ENCODE data around the gene LHFPL2.

LHFPL2 gene

DNA sequence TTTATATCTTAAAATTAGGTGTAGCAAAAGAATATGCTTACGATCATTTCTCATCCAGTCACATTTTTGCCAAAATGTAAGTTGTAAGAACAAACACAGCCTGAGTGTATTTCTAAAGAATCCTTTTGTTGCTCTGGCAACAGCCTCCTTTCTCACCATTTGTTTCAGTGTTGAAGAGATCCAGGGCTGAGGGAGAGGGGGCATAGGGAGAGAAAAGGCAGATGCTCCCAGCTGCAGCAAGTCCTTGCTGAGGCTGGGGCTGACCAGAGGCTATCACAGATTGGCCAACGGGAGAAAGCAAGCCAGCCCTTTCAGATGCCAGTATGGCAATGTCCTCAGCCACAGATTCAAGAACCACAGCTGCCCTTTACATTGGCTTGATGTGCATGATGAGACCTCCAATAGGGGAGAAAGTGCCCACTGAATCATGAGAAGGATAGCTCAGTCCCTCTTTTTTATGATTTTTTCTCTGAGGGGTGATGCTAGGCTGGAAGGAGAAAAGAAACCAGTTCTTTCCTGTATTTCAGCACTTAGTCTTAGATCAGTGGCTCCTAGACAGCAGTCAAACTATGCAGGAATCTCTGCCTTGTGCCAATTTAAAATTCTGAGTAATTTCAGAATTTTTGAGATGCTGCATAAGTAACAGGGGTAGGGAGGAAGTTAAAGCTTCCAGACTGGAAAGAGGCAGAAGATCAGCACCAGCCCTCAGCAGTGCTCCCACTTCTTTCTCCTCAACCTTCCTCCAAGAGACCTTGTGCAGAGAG lies 142.1 kb downstream of the LHFPL2 start:
- in situ Hi-C loops (cut with MboI; ENCODE audit: low sequenced_read_pairs), result no loop called here

DNA sequence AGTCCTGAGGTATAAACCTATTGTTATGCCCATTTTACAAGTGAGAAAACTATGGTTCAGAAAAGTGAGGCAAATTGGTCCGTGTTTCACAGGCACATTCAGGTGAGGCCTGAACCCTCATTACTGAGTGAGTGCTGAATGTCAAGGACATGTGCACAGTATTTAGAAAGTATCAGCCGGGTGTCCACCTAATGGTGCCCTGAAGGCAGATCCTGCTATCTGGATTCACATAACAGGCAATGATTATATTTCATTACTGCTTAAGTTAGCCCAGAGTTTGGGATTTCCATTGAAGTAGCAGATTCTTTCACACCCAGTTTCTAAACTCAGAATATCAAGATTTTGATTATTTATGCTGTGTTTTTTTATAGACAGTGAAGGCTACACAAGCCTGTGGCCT lies 142.7 kb downstream of the LHFPL2 start:
- in situ Hi-C loops (cut with MboI; ENCODE audit: low sequenced_read_pairs), result no loop called here

DNA sequence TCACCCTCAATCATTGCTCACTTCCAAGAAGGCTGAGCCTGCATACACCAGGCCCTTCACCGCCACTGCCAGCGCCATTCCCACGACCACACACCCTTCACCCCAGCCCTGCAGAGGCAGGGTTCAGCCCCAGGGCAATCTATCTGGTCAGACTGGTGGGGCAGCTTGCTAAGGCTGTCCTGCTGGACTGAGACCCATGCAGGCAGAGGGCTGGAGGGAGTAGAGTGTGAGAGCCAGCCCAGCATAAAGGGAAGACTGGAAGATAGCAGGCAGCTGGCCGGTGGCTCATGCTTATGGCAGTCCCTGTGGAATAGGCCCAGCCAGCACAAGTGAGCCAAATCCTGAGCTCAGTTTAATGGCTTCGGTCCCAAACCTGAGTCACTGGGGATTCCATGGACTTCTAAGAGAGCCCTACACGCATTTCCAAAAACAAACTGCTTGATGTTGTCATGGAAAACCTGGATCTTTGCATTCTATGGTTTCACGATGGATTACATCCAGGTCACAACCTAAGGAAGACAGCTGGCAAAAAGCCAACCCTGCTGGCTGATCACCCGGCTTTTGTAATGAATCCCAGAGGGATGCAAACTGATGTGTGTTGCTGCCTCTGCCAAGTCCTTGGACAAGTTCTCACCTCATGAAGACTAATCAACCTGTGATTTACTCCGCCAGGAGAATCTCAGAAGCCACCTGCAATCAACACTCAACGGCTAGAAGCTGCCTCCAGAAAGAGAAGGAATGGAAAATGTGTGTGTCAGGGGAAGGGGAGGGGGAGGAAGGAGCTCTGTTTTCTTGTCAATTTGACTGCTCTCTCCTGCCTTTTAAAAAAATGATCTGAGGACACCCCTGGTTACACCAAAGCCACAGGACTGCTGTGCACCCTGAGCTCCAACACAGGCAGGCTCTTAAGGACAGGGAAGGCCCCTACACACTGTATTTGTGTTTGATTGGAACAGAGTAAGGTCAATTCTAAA lies 143.6 kb downstream of the LHFPL2 start:
- in situ Hi-C loops (cut with MboI; ENCODE audit: low sequenced_read_pairs), result no loop called here

DNA sequence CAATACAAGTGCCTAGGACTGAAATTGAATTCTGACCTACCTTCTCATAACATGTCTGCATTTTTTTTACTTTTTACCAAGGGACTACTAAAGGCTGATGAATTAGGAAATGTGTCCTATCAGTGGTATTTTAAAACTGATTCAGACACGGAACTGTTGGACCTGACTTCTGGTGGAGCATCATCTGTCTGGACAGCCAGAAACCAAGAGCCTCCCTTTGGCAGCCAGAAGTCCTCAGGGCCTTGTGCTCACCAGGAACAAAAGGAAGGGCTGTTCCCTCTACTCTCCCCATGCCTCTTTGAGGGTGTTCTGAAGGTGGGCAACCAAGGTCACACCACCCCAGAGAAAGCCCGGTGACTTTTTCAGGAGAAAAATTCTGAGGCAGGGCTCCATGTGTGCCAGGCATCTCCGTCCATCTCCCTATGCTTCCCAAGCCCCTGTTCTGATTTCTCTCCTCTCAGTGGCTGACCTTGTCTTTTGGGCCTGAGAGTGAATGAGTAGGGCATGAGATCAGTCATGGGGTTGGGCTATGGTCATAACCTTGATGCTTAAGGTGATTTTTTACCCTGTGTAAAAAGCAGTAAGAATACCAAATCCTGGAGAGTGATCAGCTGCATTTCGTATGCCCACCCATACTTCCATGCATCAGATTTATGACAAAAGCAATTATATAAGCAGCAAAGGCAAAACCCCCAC lies 144.5 kb downstream of the LHFPL2 start:
- in situ Hi-C loops (cut with MboI; ENCODE audit: low sequenced_read_pairs), result no loop called here

DNA sequence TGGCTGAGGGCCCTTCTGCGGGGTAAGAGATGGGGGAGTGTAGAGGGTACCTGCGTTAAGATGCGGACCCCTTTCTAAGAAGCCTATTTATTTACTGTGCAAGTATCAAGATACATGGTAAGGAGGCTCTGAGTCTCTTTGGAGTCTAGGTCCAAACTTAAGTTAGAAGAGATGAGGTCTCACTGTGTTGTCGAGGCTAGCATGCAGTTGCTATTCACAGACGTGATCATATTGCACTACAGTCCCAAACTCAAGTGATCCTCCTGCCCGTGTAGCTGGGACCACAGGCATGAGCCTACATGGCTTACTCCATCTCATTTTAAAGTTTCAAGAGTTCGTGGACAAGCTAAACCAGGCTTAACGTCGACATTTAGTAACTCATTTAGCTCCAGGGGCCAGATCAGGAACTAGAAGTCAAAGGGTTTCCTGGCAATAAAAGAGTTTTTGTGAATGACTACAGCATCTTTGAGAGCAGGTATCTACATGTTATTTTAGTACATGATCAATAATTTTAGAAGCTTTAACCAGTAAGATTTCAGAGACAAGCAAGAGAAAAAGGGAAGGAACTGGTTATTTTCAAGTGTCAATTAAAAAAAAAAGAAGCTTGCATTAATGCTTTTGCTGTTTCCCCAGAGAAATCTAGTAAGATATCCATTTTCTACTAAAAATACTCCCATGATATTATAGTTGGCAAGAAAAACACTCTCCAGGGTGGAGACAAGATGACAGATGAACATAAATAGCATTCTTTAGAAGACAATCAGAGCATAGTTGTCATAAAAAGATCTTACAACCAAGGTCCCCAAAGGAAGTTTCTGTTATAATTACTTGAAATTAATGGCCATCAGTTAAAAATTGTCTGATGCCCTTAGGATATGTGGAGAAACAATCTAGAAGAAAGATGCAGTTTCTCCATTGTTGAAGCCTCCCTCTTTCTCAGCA lies 146.9 kb downstream of the LHFPL2 start:
- in situ Hi-C loops (cut with MboI; ENCODE audit: low sequenced_read_pairs), result no loop called here

DNA sequence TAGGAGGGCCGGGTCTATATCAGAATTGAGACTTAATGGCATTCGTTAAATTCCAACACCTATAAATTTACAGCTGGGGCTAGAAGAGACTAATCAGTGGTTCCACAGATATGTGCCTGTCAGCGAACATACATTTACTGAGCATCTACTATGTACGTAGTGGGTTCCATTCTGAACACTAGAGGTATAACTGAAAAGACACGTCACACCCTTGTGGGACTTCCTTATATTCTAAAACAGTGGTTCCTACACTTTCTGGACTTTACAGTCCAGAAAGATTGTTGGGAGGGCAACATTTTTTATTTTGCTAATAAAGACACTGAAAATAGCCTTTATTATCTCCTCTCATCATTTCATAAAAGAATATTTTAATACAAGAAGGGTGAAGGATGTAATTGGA lies 147.7 kb downstream of the LHFPL2 start:
- in situ Hi-C loops (cut with MboI; ENCODE audit: low sequenced_read_pairs), result no loop called here

- in situ Hi-C loops (cut with MboI; ENCODE audit: low sequenced_read_pairs), result no loop called here
Measured at GRCh38 chr5:78500028-78500427, 148.5 kb downstream of the LHFPL2 start.

- in situ Hi-C loops (cut with MboI; ENCODE audit: low sequenced_read_pairs), result no loop called here
Measured at GRCh38 chr5:78499485-78499884, 149.1 kb downstream of the LHFPL2 start.

DNA sequence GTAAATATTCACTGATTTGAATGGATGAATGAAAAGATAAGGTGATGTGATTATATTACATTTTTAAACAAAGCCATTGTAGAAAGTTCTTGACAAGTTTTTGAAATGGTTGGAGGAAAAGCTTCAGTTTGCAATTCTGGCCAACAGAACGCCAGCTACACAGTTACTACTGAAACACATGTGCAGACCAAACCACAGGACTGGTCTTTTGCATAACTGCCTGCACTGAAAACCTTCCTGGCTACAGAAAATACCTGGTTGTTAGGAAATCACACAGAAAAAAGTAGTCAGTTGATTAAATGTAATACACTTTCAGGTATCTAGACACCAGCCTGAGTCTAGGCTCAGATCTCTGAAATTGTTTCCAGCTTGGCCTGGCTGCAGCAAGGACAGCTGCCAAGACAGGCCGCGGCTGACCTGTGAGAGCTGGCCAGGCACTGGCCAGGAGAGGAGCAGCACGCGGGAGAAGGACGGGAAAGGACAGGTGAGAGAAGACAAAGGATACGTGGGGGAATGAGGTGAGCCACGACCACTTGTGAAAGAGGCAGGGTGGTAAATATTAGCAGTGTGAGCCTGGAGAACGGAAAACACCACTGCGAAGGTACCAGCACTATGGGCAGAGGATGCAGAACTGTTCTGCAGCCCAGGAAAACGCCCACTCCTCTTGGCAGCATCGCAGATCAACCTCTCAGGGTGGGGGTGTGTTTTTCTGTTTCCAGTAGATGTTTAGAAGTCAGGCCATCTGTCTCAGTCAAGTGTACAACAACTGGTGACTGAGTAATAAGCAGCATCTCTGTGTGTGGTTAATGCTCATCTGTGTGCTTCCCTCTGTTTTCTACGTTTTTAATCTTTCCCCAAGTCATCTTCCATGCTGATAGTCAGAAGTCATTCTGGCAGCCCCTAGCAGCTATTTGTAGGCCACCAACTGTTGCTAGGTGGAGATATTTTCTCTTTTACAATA lies 150.7 kb downstream of the LHFPL2 start:
- in situ Hi-C loops (cut with MboI; ENCODE audit: low sequenced_read_pairs), result no loop called here

- in situ Hi-C loops (cut with MboI; ENCODE audit: low sequenced_read_pairs), result no loop called here
Measured at GRCh38 chr5:78496373-78496772, 152.2 kb downstream of the LHFPL2 start.

GRCh38 chr5:78495800-78496199 lies 152.8 kb downstream of the LHFPL2 start:
- in situ Hi-C loops (cut with MboI; ENCODE audit: low sequenced_read_pairs), result no loop called here

- in situ Hi-C loops (cut with MboI; ENCODE audit: low sequenced_read_pairs), result no loop called here
Measured at GRCh38 chr5:78492650-78493049, 155.9 kb downstream of the LHFPL2 start.

DNA sequence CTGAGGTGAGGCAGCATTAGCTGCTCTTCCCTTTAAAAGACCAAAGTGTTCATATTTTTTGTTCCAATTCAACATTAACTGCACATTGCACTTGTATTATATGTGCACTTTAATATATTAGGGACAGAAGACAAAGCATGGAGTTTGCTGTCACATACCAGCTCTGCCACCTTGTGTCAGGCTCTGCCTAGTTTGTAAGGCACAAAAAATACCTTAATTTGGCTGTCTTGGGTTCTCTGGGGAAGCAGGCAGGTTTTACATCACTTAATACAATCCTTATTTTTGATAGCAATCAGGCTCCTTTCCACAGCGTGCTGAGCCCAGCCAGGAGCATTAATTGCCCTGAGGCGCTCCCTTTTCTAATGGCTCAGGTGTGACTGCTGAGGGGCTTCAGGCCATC lies 156.3 kb downstream of the LHFPL2 start:
- in situ Hi-C loops (cut with MboI; ENCODE audit: low sequenced_read_pairs), result no loop called here

DNA sequence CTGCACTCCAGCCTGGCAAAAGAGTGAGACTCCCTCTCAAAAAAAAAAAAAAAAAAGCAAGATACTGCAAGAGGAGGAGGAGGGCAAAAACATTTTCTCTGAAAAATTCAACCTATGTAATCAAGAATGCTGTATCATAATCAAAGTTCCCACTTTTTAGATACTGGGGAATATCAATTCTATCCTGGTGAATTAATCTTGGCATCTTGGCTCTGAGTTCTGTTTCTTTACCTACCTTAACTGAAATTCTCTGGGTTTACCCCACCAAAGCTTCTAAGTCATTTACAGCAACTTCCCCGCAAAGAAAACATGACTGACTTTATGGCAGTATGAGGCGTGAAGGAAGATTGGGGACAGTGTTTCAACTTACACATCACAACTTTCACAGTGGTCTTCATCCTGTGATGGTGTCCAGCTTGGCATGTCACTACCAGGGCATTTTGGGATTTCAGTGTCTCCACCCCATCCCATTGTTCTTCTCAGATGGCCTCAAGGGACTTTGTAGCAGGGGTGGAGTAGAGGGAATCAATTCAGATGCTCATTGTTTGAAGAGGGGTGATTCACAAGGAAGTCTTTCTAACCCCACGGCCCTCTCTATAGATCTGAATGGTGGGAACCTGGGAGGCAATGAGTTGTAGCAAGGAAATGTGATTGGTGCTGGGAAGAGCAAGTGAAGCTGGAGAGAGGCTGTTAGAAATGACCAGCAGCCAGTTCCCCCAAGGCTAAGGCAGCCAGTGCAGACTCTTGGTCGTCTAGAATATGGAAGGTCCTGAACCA lies 157.7 kb downstream of the LHFPL2 start:
- in situ Hi-C loops (cut with MboI; ENCODE audit: low sequenced_read_pairs), result no loop called here

DNA sequence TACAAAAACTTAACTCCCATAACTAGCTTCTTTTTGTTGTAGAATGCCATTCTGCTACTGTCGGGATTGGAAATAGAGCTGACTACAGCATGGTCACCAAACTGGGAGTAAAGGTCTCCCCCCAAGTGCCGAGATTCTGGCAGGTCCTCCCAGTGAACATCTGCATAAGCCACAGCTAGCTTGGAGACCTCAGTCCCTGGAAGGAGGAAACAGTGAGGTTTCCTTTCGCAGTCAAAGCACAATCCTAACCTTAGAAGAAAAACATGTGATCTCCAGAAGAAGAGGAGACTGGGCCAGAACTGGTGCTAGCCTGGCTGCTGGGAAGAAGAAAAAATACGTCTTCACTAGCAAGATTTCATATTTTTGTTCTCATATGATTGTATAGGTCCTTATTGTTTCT lies 160.7 kb downstream of the LHFPL2 start:
- in situ Hi-C loops (cut with MboI; ENCODE audit: low sequenced_read_pairs), result no loop called here

DNA sequence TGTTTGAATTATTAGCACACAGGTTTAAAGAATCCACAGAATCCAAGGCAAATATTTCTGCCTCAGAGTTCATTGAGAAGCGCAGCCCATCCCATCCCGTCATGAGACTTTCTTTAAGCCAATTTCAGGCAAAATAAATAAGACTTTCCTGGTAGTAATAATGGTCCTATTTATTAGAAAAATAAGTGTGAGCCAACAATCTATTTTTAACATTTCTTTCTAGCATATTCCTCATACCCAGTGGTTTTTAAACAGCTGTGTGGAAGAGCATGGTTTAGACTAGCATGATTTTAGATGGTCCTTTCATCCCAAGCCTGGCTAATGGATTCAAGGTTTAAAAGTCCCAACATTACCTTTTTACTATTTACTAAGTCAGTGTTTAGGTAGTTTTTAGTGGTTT lies 162.4 kb downstream of the LHFPL2 start:
- in situ Hi-C loops (cut with MboI; ENCODE audit: low sequenced_read_pairs), result no loop called here

- in situ Hi-C loops (cut with MboI; ENCODE audit: low sequenced_read_pairs), result no loop called here
Measured at GRCh38 chr5:78483809-78484521, 164.6 kb downstream of the LHFPL2 start.

DNA sequence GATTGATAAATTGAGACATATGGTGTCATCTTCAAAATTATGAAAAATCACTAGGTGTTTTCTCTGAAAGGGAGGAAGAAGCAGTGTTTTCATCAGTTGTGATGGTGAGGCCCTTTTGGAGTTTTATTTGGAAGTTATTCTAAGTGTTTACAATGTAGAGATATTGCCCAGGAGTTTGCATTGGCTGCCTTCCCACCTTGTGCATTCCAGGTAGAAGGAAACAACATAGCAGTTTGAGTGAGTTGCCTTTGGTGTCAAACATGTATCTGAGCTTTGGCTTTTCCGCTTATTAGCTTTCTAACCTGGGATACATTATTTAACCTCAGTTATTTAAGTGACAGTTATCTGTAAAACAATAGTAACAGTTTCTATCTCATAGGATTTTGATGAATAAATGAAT lies 165.6 kb downstream of the LHFPL2 start:
- in situ Hi-C loops (cut with MboI; ENCODE audit: low sequenced_read_pairs), result no loop called here
